ENCODE data around the gene GABARAP.

Gene GABARAP

DNA sequence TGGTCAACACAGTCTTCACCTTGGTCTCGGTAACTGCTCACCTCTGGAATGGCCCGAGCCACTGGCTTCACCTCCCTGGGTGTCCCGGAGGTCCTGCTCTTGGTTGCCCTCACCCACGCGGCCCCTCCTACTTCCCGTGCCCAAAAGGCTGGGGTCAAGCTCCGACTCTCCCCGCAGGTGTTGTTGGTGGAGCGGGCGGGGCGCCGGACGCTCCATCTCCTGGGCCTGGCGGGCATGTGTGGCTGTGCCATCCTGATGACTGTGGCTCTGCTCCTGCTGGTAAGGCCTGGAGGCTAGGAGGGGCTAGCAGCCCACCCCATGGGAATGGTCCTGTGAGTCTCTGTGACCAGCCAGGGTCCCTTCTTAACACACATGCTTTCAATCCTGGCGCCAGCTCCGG is 42.7 kb upstream of the GABARAP start:
- H3K27ac ChIP-seq = no peak overlapping the region
- H3K27me3 ChIP-seq (replicated peaks) = peaks cover 25% of the 10 kb centered on the region
- TF ChIP-seq, protein P1, sequence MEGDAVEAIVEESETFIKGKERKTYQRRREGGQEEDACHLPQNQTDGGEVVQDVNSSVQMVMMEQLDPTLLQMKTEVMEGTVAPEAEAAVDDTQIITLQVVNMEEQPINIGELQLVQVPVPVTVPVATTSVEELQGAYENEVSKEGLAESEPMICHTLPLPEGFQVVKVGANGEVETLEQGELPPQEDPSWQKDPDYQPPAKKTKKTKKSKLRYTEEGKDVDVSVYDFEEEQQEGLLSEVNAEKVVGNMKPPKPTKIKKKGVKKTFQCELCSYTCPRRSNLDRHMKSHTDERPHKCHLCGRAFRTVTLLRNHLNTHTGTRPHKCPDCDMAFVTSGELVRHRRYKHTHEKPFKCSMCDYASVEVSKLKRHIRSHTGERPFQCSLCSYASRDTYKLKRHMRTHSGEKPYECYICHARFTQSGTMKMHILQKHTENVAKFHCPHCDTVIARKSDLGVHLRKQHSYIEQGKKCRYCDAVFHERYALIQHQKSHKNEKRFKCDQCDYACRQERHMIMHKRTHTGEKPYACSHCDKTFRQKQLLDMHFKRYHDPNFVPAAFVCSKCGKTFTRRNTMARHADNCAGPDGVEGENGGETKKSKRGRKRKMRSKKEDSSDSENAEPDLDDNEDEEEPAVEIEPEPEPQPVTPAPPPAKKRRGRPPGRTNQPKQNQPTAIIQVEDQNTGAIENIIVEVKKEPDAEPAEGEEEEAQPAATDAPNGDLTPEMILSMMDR (IDR thresholded peaks at IDR 0.05; ENCODE audit: low read depth, low read length, missing control alignments) = no peak
- in situ Hi-C loops (cut with HindIII; ENCODE audit: low pct_ligation_motif_present, low sequenced_read_pairs) = no loop called here
- no peak overlapping the region for H3K4me3 ChIP-seq (ENCODE audit: low read depth, low read length)
- no peak for DNase-seq
- H3K36me3 ChIP-seq (replicated peaks) = no peaks in the 10 kb centered on the region

DNA sequence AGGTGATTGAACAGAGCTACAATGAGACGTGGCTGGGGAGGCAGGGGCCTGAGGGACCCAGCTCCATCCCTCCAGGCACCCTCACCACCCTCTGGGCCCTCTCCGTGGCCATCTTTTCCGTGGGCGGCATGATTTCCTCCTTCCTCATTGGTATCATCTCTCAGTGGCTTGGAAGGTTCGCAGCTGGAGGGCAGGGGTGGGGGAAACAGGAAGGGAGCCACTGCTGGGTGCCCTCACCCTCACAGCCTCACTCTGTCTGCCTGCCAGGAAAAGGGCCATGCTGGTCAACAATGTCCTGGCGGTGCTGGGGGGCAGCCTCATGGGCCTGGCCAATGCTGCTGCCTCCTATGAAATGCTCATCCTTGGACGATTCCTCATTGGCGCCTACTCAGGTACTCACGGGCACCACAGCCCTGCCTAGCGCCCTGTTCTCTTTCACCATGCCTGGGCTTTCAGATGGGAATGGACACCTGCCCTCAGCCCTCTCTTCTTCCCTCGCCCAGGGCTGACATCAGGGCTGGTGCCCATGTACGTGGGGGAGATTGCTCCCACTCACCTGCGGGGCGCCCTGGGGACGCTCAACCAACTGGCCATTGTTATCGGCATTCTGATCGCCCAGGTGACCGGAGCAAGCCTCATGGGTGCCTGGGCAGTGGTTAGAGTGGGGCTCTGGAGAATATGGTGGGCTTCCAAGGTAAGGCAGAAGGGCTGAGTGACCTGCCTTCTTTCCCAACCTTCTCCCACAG is 41.4 kb upstream of the GABARAP start:
- no peak overlapping the region for H3K27ac ChIP-seq

DNA sequence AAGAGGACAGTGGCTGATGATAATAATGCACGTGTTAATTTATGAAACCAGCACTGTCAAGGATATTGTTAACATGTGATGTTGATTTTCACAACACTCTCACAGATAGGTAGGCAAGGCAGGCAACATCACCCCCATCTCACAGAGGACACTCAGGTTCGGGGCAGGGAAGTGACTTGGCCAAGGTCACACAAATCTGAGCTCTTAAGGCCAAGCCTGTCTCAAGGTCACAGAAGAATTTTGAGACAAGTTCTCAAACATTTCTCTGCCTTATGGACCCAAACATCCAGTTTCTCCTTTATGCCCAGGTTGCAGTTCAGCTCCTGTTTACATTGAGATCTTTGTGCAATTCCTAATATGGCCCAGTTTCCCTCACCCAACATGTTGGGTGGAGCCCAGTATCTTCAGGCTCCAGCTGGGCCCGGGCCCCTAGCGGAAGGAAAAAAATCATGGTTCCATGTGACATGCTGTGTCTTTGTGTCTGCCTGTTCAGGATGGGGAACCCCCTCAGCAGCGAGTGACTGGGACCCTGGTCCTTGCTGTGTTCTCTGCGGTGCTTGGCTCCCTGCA is 40.6 kb upstream of the GABARAP start:
- TF ChIP-seq, protein P1 (IDR thresholded peaks at IDR 0.05; ENCODE audit: low read depth, low read length, missing control alignments) = no peak
- peaks cover 16% of the 10 kb centered on the region for H3K27me3 ChIP-seq (replicated peaks)
- H3K4me3 ChIP-seq (ENCODE audit: low read depth, low read length) = no peak overlapping the region
- no peak for DNase-seq
- H3K36me3 ChIP-seq (replicated peaks) = no peaks in the 10 kb centered on the region
- H3K27ac ChIP-seq = no peak overlapping the region
- in situ Hi-C loops (cut with HindIII; ENCODE audit: low pct_ligation_motif_present, low sequenced_read_pairs) = no loop called here

More for the DNA sequence above, 41.4 kb upstream of the GABARAP start:
- Histone ChIP-seq H3K36me3 (replicated peaks) (no peaks in the 10 kb centered on the region), H3K4me3 (ENCODE audit: low read depth, low read length) (no peak overlapping the region), H3K27me3 (replicated peaks) (peaks cover 22% of the 10 kb centered on the region)
- no peak for DNase-seq
- in situ Hi-C loops (cut with HindIII; ENCODE audit: low pct_ligation_motif_present, low sequenced_read_pairs) = no loop called here
- TF ChIP-seq, protein P1 (IDR thresholded peaks at IDR 0.05; ENCODE audit: low read depth, low read length, missing control alignments) = no peak

DNA sequence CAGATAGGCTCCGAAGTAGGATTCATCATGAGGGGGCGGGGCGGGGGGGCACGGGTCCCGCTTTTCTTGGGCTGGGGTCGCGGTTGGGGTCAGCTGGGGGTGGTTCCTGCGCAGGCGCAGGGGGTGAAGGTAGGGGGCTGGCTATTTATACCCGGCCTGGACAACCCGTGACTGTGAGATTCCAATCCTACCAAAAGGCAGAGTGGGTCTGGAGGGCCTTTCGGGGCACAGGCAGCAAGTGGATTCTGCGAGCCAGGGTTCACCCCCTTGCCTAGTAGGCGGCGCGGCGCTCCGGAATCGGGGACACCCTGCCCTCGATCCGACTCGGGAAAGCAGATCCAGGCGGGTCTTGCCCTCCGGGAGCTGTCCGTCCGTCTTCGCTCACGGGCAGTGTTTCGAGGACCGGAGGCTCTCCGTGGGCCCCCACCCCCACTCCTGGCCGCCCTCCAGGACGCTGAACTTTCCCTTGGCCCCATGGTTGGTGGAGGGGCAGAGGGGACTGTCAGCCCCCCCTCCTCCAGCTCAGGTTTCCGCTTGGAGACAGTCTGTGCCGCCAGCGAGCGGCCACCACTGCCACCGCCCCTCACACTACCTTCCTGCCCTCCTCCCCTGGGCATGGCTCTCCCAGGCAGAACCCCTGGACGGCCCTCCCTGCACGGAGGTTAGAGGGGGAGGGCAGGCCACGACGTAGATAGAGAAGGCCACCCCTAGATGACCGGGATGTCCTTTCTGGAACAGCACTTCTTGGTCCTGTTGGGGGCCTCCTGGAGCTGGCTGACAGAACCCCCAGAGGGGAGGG is 39.9 kb upstream of the GABARAP start:
- DNase-seq = no peak
- in situ Hi-C loops (cut with HindIII; ENCODE audit: low pct_ligation_motif_present, low sequenced_read_pairs) = no loop called here
- TF ChIP-seq, protein P1 (IDR thresholded peaks at IDR 0.05; ENCODE audit: low read depth, low read length, missing control alignments) = no peak
- H3K27ac ChIP-seq = no peak overlapping the region
- H3K4me3 ChIP-seq (ENCODE audit: low read depth, low read length) = peak overlapping the region; percentile 47
- peaks cover 13% of the 10 kb centered on the region for H3K27me3 ChIP-seq (replicated peaks)
- H3K36me3 ChIP-seq (replicated peaks) = no peaks in the 10 kb centered on the region

DNA sequence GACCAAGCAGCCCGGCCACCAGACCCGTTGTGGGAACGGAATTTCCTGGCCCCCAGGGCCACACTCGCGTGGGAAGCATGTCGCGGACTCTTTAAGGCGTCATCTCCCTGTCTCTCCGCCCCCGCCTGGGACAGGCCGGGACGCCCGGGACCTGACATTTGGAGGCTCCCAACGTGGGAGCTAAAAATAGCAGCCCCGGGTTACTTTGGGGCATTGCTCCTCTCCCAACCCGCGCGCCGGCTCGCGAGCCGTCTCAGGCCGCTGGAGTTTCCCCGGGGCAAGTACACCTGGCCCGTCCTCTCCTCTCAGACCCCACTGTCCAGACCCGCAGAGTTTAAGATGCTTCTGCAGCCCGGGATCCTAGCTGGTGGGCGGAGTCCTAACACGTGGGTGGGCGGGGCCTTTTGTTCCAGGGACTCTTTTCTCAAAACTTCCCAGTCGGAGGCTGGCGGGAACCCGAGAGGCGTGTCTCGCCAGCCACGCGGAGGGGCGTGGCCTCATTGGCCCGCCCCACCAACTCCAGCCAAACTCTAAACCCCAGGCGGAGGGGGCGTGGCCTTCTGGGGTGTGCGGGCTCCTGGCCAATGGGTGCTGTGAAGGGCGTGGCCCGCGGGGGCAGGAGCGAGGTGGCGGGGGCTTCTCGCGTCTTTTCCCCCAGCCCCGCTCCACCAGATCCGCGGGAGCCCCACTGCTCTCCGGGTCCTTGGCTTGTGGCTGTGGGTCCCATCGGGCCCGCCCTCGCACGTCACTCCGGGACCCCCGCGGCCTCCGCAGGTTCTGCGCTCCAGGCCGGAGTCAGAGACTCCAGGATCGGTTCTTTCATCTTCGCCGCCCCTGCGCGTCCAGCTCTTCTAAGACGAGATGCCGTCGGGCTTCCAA is 39.1 kb upstream of the GABARAP start, which contains the start of gene SLC2A4:
TSS of gene SLC2A4 (plus strand) at position 645 of the 879 bp plus-strand sequence. CDS start at position 862, 217 bp downstream.
- peak; percentile 91 for DNase-seq
- no peaks in the 10 kb centered on the region for H3K36me3 ChIP-seq (replicated peaks)
- H3K4me3 ChIP-seq (ENCODE audit: low read depth, low read length) = peak within 1 kb of the TSS; percentile 47
- H3K27ac ChIP-seq = peak within 1 kb of the TSS; percentile 8
- peaks cover 13% of the 10 kb centered on the region for H3K27me3 ChIP-seq (replicated peaks)
- TF ChIP-seq, protein P1 (IDR thresholded peaks at IDR 0.05; ENCODE audit: low read depth, low read length, missing control alignments) = no peak
- in situ Hi-C loops (cut with HindIII; ENCODE audit: low pct_ligation_motif_present, low sequenced_read_pairs) = no loop called here

Data from brain microvascular endothelial cell (primary cell).